Measurements from ENCODE around the gene ERRFI1. TPM values are rescaled to one million over a fixed set of nuclear protein-coding genes. Genes with fewer than 3 reads are reported as not detected.

Gene ERRFI1
- total RNA-seq, 1 experiment from 2014 or later, result 44.4 TPM

DNA sequence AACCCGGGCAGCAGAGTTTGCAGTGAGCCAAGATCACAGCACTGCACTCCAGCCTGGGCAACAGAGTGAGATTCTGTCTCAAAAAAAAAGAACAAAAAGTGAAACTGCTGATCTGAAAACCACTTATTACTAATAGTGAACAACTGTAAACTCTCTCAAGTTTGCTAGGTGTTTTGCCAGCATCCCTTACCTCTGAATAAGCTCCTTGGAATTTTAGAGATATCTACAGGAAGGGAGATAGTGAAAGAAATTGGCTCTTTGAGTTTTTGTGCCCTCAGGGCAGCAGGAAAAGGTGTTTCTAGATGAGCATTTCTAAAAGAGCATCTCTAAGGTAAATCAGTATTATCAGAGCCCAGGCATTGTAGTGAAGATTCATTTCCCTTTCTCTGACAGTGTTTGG lies 37.5 kb downstream of the ERRFI1 start:
- Histone ChIP-seq H3K9me3 (ENCODE audit: low read depth, low read length, poor library complexity, severe bottlenecking) (no peaks in the 10 kb centered on the region), H3K27me3 (replicated peaks; ENCODE audit: insufficient read depth, low read depth, low read length, poor library complexity) (no peaks in the 10 kb centered on the region), H3K36me3 (ENCODE audit: insufficient read depth, low read length, poor library complexity, severe bottlenecking) (peaks cover 25% of the 10 kb centered on the region), H3K4me1 (ENCODE audit: insufficient read depth, low read length, poor library complexity, severe bottlenecking) (no peaks in the 10 kb centered on the region), H3K4me3 (ENCODE audit: low read depth, low read length, poor library complexity, severe bottlenecking) (no peak overlapping the region), H3K27ac (ENCODE audit: low read depth, low read length, poor library complexity, severe bottlenecking) (no peak overlapping the region)
- CTCF ChIA-PET, result no interaction called here
- TF ChIP-seq EZH2 (IDR thresholded peaks at IDR 0.05; ENCODE audit: borderline replicate concordance, low read depth, low read length, poor library complexity, severe bottlenecking), result no peak
- TF ChIP-seq, protein P1, sequence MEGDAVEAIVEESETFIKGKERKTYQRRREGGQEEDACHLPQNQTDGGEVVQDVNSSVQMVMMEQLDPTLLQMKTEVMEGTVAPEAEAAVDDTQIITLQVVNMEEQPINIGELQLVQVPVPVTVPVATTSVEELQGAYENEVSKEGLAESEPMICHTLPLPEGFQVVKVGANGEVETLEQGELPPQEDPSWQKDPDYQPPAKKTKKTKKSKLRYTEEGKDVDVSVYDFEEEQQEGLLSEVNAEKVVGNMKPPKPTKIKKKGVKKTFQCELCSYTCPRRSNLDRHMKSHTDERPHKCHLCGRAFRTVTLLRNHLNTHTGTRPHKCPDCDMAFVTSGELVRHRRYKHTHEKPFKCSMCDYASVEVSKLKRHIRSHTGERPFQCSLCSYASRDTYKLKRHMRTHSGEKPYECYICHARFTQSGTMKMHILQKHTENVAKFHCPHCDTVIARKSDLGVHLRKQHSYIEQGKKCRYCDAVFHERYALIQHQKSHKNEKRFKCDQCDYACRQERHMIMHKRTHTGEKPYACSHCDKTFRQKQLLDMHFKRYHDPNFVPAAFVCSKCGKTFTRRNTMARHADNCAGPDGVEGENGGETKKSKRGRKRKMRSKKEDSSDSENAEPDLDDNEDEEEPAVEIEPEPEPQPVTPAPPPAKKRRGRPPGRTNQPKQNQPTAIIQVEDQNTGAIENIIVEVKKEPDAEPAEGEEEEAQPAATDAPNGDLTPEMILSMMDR (conservative IDR thresholded peaks at IDR 0.05; ENCODE audit: low read depth, low read length), result no peak
- intact Hi-C loops (cut with micrococcal nuclease; ENCODE audit: unreplicated experiment), result loop anchor here (10.0 kb wide), 1 partner anchor 856 kb away; no protein-coding TSS in a partner anchor
- POLR2A ChIA-PET (ENCODE audit: low non-redundant PET), result interaction anchor here (0.6 kb wide), 1 partner anchor 326 kb away, joined by 3 read pairs; no protein-coding TSS in a partner anchor
- no TSS peak for BruUV-seq (replicated peaks)
- no peak for DNase-seq (ENCODE audit: low spot score)

DNA sequence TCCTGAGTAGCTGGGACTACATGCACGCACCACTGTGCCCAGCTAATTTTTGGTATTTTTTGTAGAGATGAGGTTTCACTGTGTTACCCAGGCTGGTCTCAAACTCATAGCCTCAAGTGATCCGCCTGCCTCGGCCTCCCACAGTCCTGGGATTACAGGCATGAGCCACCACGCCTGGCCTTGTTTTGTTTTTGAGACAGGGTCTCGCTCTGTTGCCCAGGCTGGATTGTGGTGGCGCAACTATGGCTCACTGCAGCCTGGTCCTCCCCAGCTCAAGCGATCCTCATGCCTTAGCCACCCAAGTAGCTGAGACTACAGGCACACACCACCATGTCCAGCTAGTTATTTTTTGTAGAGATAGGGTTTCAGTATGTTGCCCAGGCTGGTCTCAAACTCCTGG lies 38.6 kb downstream of the ERRFI1 start:
- no peak overlapping the region for H3K27ac ChIP-seq (ENCODE audit: low read depth, low read length, poor library complexity, severe bottlenecking)
- TF ChIP-seq, protein P1 (conservative IDR thresholded peaks at IDR 0.05; ENCODE audit: low read depth, low read length), result no peak
- no peak for TF ChIP-seq EZH2 (IDR thresholded peaks at IDR 0.05; ENCODE audit: borderline replicate concordance, low read depth, low read length, poor library complexity, severe bottlenecking)
- no peak overlapping the region for H3K4me3 ChIP-seq (ENCODE audit: low read depth, low read length, poor library complexity, severe bottlenecking)
- H3K4me1 ChIP-seq (ENCODE audit: insufficient read depth, low read length, poor library complexity, severe bottlenecking), result no peaks in the 10 kb centered on the region
- no peaks in the 10 kb centered on the region for H3K9me3 ChIP-seq (ENCODE audit: low read depth, low read length, poor library complexity, severe bottlenecking)
- no peaks in the 10 kb centered on the region for H3K27me3 ChIP-seq (replicated peaks; ENCODE audit: insufficient read depth, low read depth, low read length, poor library complexity)
- ChIA-PET CTCF (no interaction called here), POLR2A (ENCODE audit: low non-redundant PET) (interaction anchor here (0.5 kb wide), 1 partner anchor 8 kb away, joined by 3 read pairs; no protein-coding TSS in a partner anchor)
- no TSS peak for BruUV-seq (replicated peaks)
- DNase-seq (ENCODE audit: low spot score), result no peak
- intact Hi-C loops (cut with micrococcal nuclease; ENCODE audit: unreplicated experiment), result loop anchor here (10.0 kb wide), 1 partner anchor 857 kb away; no protein-coding TSS in a partner anchor
- peaks cover 35% of the 10 kb centered on the region for H3K36me3 ChIP-seq (ENCODE audit: insufficient read depth, low read length, poor library complexity, severe bottlenecking)

DNA sequence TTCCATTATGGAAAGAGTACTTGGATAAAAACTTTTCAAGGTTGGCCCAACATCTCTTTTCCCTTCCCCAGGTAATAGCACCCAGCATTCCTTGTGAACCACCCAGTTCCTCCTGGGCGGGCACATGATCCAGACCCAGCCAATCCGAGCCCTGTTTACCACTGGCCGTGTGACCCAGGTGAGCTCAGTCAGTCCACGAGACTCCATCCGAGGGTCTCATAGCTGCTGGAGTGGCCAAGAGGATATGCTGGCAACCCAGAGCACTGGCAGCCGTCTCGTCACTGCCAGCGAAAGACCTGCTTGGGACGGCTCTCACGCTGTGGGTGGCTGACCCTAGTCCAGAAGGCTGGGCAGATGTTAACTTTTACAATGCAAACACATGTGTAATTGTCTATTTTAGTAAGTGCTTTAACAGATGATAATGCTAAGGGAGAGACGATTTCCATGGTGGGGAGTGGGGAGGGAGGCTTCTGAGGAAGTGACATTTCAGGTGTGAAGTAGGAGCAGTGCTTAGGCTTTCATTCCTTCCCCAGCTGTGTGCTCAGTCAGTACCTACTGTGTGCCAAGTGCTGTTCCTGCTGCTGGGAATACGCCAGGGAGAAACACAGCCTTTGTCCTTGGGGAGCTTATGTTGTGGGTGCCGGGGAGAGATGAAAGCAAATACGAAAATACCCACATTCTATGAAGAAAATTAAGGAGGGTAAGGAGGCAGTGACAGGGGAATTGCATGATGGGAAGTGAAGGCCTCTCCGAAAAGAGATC lies 40.1 kb downstream of the ERRFI1 start:
- ChIA-PET POLR2A (ENCODE audit: low non-redundant PET) (no interaction called here), CTCF (no interaction called here)
- peaks cover 36% of the 10 kb centered on the region for H3K36me3 ChIP-seq (ENCODE audit: insufficient read depth, low read length, poor library complexity, severe bottlenecking)
- no peak for DNase-seq (ENCODE audit: low spot score)
- no peak overlapping the region for H3K27ac ChIP-seq (ENCODE audit: low read depth, low read length, poor library complexity, severe bottlenecking)
- no TSS peak for BruUV-seq (replicated peaks)
- no peak overlapping the region for H3K4me3 ChIP-seq (ENCODE audit: low read depth, low read length, poor library complexity, severe bottlenecking)
- no peaks in the 10 kb centered on the region for H3K9me3 ChIP-seq (ENCODE audit: low read depth, low read length, poor library complexity, severe bottlenecking)
- no peaks in the 10 kb centered on the region for H3K27me3 ChIP-seq (replicated peaks; ENCODE audit: insufficient read depth, low read depth, low read length, poor library complexity)
- intact Hi-C loops (cut with micrococcal nuclease; ENCODE audit: unreplicated experiment), result loop anchor here (10.0 kb wide), 1 partner anchor 859 kb away; no protein-coding TSS in a partner anchor
- no peak for TF ChIP-seq EZH2 (IDR thresholded peaks at IDR 0.05; ENCODE audit: borderline replicate concordance, low read depth, low read length, poor library complexity, severe bottlenecking)
- TF ChIP-seq, protein P1 (conservative IDR thresholded peaks at IDR 0.05; ENCODE audit: low read depth, low read length), result no peak
- H3K4me1 ChIP-seq (ENCODE audit: insufficient read depth, low read length, poor library complexity, severe bottlenecking), result no peaks in the 10 kb centered on the region

Data from A673 (cell line).